Measurements from ENCODE around the gene RTP2.

Gene RTP2

GRCh38 chr3:187738331-187739093 lies 36.2 kb upstream of the RTP2 start:
- DNase-seq = peak; percentile 92

- no peak for DNase-seq
These were observed 35.6 kb upstream of the RTP2 start for GRCh38 chr3:187738071-187738330.

- DNase-seq = peak; percentile 50
These were observed 35.2 kb upstream of the RTP2 start for GRCh38 chr3:187737368-187738070.

- no peak for DNase-seq
These were observed 34.6 kb upstream of the RTP2 start for GRCh38 chr3:187737006-187737367.

- no peak for DNase-seq
These were observed 34.1 kb upstream of the RTP2 start for GRCh38 chr3:187736418-187736871.

GRCh38 chr3:187735837-187736236 lies 33.5 kb upstream of the RTP2 start:
- no peak for DNase-seq

GRCh38 chr3:187735383-187735782 lies 33.0 kb upstream of the RTP2 start:
- DNase-seq = no peak

- no peak for DNase-seq
These were observed 32.5 kb upstream of the RTP2 start for GRCh38 chr3:187734841-187735240.

- no peak for DNase-seq
These were observed 31.0 kb upstream of the RTP2 start for GRCh38 chr3:187733371-187733770.

- no peak for DNase-seq
These were observed 27.2 kb upstream of the RTP2 start for GRCh38 chr3:187729598-187729997.

- DNase-seq = no peak
These were observed 26.7 kb upstream of the RTP2 start for GRCh38 chr3:187728940-187729583.

GRCh38 chr3:187728248-187728647 lies 25.9 kb upstream of the RTP2 start:
- no peak for DNase-seq

GRCh38 chr3:187726564-187726963 lies 24.2 kb upstream of the RTP2 start:
- DNase-seq = no peak

- DNase-seq = no peak
These were observed 23.5 kb upstream of the RTP2 start for GRCh38 chr3:187725653-187726370.

- no peak for DNase-seq
These were observed 22.9 kb upstream of the RTP2 start for GRCh38 chr3:187725224-187725623.

- DNase-seq = no peak
These were observed 19.9 kb upstream of the RTP2 start for GRCh38 chr3:187722206-187722612.

GRCh38 chr3:187721055-187721454 lies 18.7 kb upstream of the RTP2 start:
- no peak for DNase-seq

GRCh38 chr3:187720337-187720670 lies 17.9 kb upstream of the RTP2 start:
- no peak for DNase-seq

GRCh38 chr3:187719628-187720336 lies 17.4 kb upstream of the RTP2 start:
- DNase-seq = no peak

- DNase-seq = no peak
These were observed 16.4 kb upstream of the RTP2 start for GRCh38 chr3:187718802-187719201.

GRCh38 chr3:187717572-187717971 lies 15.2 kb upstream of the RTP2 start:
- DNase-seq = no peak

GRCh38 chr3:187714404-187714979 lies 12.1 kb upstream of the RTP2 start:
- peak; percentile 78 for DNase-seq

GRCh38 chr3:187713504-187713903 lies 11.1 kb upstream of the RTP2 start:
- DNase-seq = no peak

Measured in kidney glomerular epithelial cell (primary cell).